ENCODE results near the gene SPOCK1. TPM values are rescaled to one million over a fixed set of nuclear protein-coding genes. Genes with fewer than 3 reads are reported as not detected.

SPOCK1 gene
- total and polyA plus RNA-seq, 5 donors from 2014 or later, result 0.27 TPM; not detected in 4

- H3K9me3 Mint-ChIP-seq, result peaks cover 0 to 2% (median 0%) of the 10 kb centered on the region in 7 donors
Measured at GRCh38 chr5:137205231-137206027, 293.7 kb downstream of the SPOCK1 start.

DNA sequence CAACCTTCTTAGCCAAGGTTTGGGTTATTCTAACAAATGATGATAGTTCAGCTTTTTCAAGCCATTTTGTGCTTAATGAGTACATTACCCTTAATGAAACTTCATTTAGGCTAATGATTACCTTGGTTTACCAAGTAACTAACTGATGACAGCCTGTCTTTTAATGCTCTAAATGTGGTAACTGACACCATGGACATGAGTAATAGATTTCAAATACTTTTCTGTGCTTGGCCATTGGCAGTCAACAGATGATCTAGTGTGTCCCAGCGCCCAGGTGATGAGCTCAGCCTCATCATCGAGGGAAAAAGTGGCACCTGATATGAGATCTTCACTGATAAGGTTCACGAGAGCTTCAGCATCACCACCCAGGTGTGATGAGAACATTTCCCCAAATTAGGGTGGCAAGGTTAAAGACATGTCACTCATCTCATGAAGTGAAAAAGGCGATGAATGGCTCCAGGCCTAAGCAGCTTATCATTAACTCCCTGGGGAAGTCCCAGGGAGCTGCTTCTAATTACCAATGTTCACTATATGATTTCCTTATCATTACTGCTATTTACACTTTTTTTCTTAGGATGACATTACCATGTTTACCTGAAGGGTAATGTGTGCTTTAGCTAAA, 296.0 kb downstream of the SPOCK1 start:
- Histone ChIP-seq H3K4me3 (ENCODE audit: low read depth, low read length) (no peak overlapping the region), H3K4me1 (ENCODE audit: control insufficient read depth, insufficient read depth, low read length, poor library complexity, severe bottlenecking) (no peaks in the 10 kb centered on the region), H3K9me3 (ENCODE audit: control insufficient read depth in 2 of 2, low read length in 2 of 2) (no peaks in the 10 kb centered on the region), H3K36me3 (ENCODE audit: control insufficient read depth, insufficient read depth, low read length) (no peaks in the 10 kb centered on the region), H3K27ac (ENCODE audit: insufficient read depth, low read length, poor library complexity, severe bottlenecking) (no peak overlapping the region), H3K27me3 (ENCODE audit: control insufficient read depth, insufficient read depth, low read length) (no peaks in the 10 kb centered on the region)
- no peak for DNase-seq
- no peak for ATAC-seq (ENCODE audit: low read depth in 2 of 2)
- Mint-ChIP-seq H3K9me3 (peaks cover 0 to 4% (median 0%) of the 10 kb centered on the region in 7 donors), H3K27ac (no peak overlapping the region), H3K4me3 (no peak overlapping the region), H3K4me1 (no peaks in the 10 kb centered on the region), H3K27me3 (peaks cover 8% of the 10 kb centered on the region), H3K36me3 (no peaks in the 10 kb centered on the region)

More at GRCh38 chr5:137205231-137206027, 293.7 kb downstream of the SPOCK1 start:
- Mint-ChIP-seq H3K36me3 (no peaks in the 10 kb centered on the region), H3K4me3 (no peak overlapping the region), H3K4me1 (no peaks in the 10 kb centered on the region), H3K27me3 (no peaks in the 10 kb centered on the region), H3K27ac (no peak overlapping the region)
- Histone ChIP-seq H3K4me3 (ENCODE audit: low read depth, low read length) (no peak overlapping the region), H3K27ac (ENCODE audit: insufficient read depth, low read length, poor library complexity, severe bottlenecking) (no peak overlapping the region), H3K4me1 (ENCODE audit: control insufficient read depth, insufficient read depth, low read length, poor library complexity, severe bottlenecking) (no peaks in the 10 kb centered on the region), H3K36me3 (ENCODE audit: control insufficient read depth, insufficient read depth, low read length) (no peaks in the 10 kb centered on the region), H3K27me3 (ENCODE audit: control insufficient read depth, insufficient read depth, low read length) (no peaks in the 10 kb centered on the region), H3K9me3 (ENCODE audit: control insufficient read depth in 2 of 2, low read length in 2 of 2) (no peaks in the 10 kb centered on the region)
- DNase-seq (no peak), ATAC-seq (ENCODE audit: low read depth in 2 of 2) (no peak)

GRCh38 chr5:137201876-137202275, 297.2 kb downstream of the SPOCK1 start:
- Histone ChIP-seq H3K4me1 (ENCODE audit: control insufficient read depth, insufficient read depth, low read length, poor library complexity, severe bottlenecking) (no peaks in the 10 kb centered on the region), H3K27ac (ENCODE audit: insufficient read depth, low read length, poor library complexity, severe bottlenecking) (no peak overlapping the region), H3K9me3 (ENCODE audit: control insufficient read depth in 2 of 2, low read length in 2 of 2) (no peaks in the 10 kb centered on the region), H3K27me3 (ENCODE audit: control insufficient read depth, insufficient read depth, low read length) (no peaks in the 10 kb centered on the region), H3K4me3 (ENCODE audit: low read depth, low read length) (no peak overlapping the region), H3K36me3 (ENCODE audit: control insufficient read depth, insufficient read depth, low read length) (no peaks in the 10 kb centered on the region)
- peaks cover 8% of the 10 kb centered on the region for H3K27me3 Mint-ChIP-seq
- ATAC-seq (ENCODE audit: low read depth in 2 of 2) (no peak), DNase-seq (no peak)
- H3K4me3 Mint-ChIP-seq, result no peak overlapping the region
- H3K4me1 Mint-ChIP-seq, result no peaks in the 10 kb centered on the region
- no peaks in the 10 kb centered on the region for H3K36me3 Mint-ChIP-seq
- no peak overlapping the region for H3K27ac Mint-ChIP-seq
- peaks cover 0 to 4% (median 0%) of the 10 kb centered on the region in 7 donors for H3K9me3 Mint-ChIP-seq

GRCh38 chr5:137200906-137201700, 298.0 kb downstream of the SPOCK1 start:
- Mint-ChIP-seq H3K27ac (no peak overlapping the region), H3K27me3 (peaks cover 8% of the 10 kb centered on the region), H3K9me3 (peaks cover 0 to 6% (median 0%) of the 10 kb centered on the region in 7 donors), H3K36me3 (no peaks in the 10 kb centered on the region), H3K4me3 (no peak overlapping the region), H3K4me1 (no peaks in the 10 kb centered on the region)
- Histone ChIP-seq H3K27ac (ENCODE audit: insufficient read depth, low read length, poor library complexity, severe bottlenecking) (no peak overlapping the region), H3K4me1 (ENCODE audit: control insufficient read depth, insufficient read depth, low read length, poor library complexity, severe bottlenecking) (no peaks in the 10 kb centered on the region), H3K36me3 (ENCODE audit: control insufficient read depth, insufficient read depth, low read length) (no peaks in the 10 kb centered on the region), H3K4me3 (ENCODE audit: low read depth, low read length) (no peak overlapping the region), H3K9me3 (ENCODE audit: control insufficient read depth in 2 of 2, low read length in 2 of 2) (no peaks in the 10 kb centered on the region), H3K27me3 (ENCODE audit: control insufficient read depth, insufficient read depth, low read length) (no peaks in the 10 kb centered on the region)
- no peak for ATAC-seq (ENCODE audit: low read depth in 2 of 2)
- DNase-seq, result no peak

DNA sequence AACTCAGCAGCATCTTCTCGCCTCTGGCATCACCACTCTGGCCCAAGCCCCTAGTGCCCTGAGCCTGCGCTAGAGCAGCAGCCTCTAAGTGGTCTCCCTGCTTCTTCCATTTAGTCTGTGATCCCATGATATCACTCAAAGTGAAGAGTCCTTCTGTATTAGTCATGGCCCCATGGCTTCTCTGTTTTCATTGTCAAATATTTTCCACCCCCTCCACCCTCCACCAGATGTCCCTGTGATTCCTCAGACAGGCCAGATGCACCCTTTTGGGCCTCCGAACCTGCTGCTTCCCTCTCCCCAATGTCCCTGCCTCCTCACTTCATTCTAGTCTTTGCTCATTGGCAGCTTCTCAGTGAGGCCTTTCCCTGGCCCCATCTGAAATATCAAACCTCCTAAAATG, 299.2 kb downstream of the SPOCK1 start:
- H3K27me3 Mint-ChIP-seq, result peaks cover 8% of the 10 kb centered on the region
- no peaks in the 10 kb centered on the region for H3K36me3 ChIP-seq (ENCODE audit: control insufficient read depth, insufficient read depth, low read length)
- ATAC-seq (ENCODE audit: low read depth in 2 of 2), result no peak
- H3K27ac Mint-ChIP-seq, result no peak overlapping the region
- no peaks in the 10 kb centered on the region for H3K36me3 Mint-ChIP-seq
- H3K4me3 ChIP-seq (ENCODE audit: low read depth, low read length), result no peak overlapping the region
- peaks cover 0 to 6% (median 0%) of the 10 kb centered on the region in 7 donors for H3K9me3 Mint-ChIP-seq
- no peaks in the 10 kb centered on the region for H3K27me3 ChIP-seq (ENCODE audit: control insufficient read depth, insufficient read depth, low read length)
- H3K4me3 Mint-ChIP-seq, result no peak overlapping the region
- no peaks in the 10 kb centered on the region for H3K4me1 Mint-ChIP-seq
- no peak overlapping the region for H3K27ac ChIP-seq (ENCODE audit: insufficient read depth, low read length, poor library complexity, severe bottlenecking)
- DNase-seq, result no peak
- H3K4me1 ChIP-seq (ENCODE audit: control insufficient read depth, insufficient read depth, low read length, poor library complexity, severe bottlenecking), result no peaks in the 10 kb centered on the region
- H3K9me3 ChIP-seq (ENCODE audit: control insufficient read depth in 2 of 2, low read length in 2 of 2), result no peaks in the 10 kb centered on the region

DNA sequence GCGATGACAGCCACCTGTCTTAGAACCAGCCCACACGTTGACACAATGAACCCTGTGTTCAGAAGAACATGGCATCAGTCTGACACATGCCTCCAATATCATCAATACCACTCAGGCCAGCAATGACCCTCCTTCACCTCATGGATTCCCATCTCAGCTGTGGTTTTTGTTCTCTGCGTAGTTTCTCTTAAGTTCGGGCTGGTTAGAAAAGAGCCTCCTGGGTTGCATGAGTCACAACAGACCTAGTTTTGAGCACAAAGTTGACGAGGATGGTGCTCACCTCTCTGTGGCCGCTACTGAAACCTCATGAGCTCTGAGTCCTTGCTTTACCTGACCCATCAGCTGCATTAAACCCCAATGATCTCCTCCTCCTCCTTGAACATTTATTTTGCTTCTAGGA, 299.9 kb downstream of the SPOCK1 start:
- Mint-ChIP-seq H3K9me3 (peaks cover 0 to 5% (median 0%) of the 10 kb centered on the region in 7 donors), H3K4me1 (no peaks in the 10 kb centered on the region), H3K36me3 (no peaks in the 10 kb centered on the region), H3K4me3 (no peak overlapping the region), H3K27ac (no peak overlapping the region), H3K27me3 (peaks cover 8% of the 10 kb centered on the region)
- Histone ChIP-seq H3K9me3 (ENCODE audit: control insufficient read depth in 2 of 2, low read length in 2 of 2) (no peaks in the 10 kb centered on the region), H3K4me1 (ENCODE audit: control insufficient read depth, insufficient read depth, low read length, poor library complexity, severe bottlenecking) (no peaks in the 10 kb centered on the region), H3K4me3 (ENCODE audit: low read depth, low read length) (no peak overlapping the region), H3K36me3 (ENCODE audit: control insufficient read depth, insufficient read depth, low read length) (no peaks in the 10 kb centered on the region), H3K27me3 (ENCODE audit: control insufficient read depth, insufficient read depth, low read length) (no peaks in the 10 kb centered on the region), H3K27ac (ENCODE audit: insufficient read depth, low read length, poor library complexity, severe bottlenecking) (no peak overlapping the region)
- ATAC-seq (ENCODE audit: low read depth in 2 of 2) (no peak), DNase-seq (no peak)

DNA sequence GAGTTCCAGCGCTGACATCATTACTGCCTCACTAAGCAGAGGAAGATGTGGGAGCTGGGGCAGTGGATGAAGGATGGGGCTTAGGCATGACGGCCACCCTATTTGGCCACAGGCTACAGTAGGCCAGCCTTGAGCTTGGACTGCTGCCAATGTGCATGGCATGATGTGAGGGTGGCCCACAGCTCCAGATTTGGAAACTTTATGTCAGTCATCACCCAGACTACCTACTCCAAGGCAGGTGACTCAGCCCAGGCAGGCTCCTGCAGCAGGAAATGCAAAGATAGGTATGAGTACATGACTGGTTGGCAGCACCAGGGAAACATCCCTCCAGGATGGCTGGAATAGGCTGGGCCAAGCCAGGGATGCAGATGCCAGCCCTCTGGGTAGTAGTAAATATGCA, 303.6 kb downstream of the SPOCK1 start:
- H3K9me3 ChIP-seq (ENCODE audit: control insufficient read depth in 2 of 2, low read length in 2 of 2), result no peaks in the 10 kb centered on the region
- no peaks in the 10 kb centered on the region for H3K36me3 Mint-ChIP-seq
- peaks cover 0 to 5% (median 0%) of the 10 kb centered on the region in 7 donors for H3K9me3 Mint-ChIP-seq
- H3K4me3 Mint-ChIP-seq, result no peak overlapping the region
- no peaks in the 10 kb centered on the region for H3K4me1 Mint-ChIP-seq
- no peaks in the 10 kb centered on the region for H3K27me3 ChIP-seq (ENCODE audit: control insufficient read depth, insufficient read depth, low read length)
- H3K36me3 ChIP-seq (ENCODE audit: control insufficient read depth, insufficient read depth, low read length), result no peaks in the 10 kb centered on the region
- DNase-seq (no peak), ATAC-seq (ENCODE audit: low read depth in 2 of 2) (no peak)
- H3K4me3 ChIP-seq (ENCODE audit: low read depth, low read length), result no peak overlapping the region
- H3K27ac ChIP-seq (ENCODE audit: insufficient read depth, low read length, poor library complexity, severe bottlenecking), result no peak overlapping the region
- H3K4me1 ChIP-seq (ENCODE audit: control insufficient read depth, insufficient read depth, low read length, poor library complexity, severe bottlenecking), result no peaks in the 10 kb centered on the region
- H3K27ac Mint-ChIP-seq, result no peak overlapping the region
- H3K27me3 Mint-ChIP-seq, result peaks cover 8% of the 10 kb centered on the region

All from CD4-positive, CD25-positive, alpha-beta regulatory T cell (primary cell).